Panc1 (cell line): ENCODE data around the gene RMND5B. TPM values are rescaled to one million over a fixed set of nuclear protein-coding genes. Genes with fewer than 3 reads are reported as not detected.

Source experiments
- ATAC-seq: fragments of 200-7000 bp; cut with Tn5 transposase; 2 replicates; pipeline ENCODE4 v1.9.1; 2020; ENCODE audit warnings: mild to moderate bottlenecking, moderate library complexity
- BruUV-seq: library from RNA; stranded (reverse); fragments of 400-500 nt; replicated peaks from 2 replicates; lab custom pipeline; 2021; lab: Mats Ljungman, UMichigan
- CTCF ChIA-PET: fragments of 300-600 bp; sonication (Branson Sonifier 250); formaldehyde crosslinking; loops from one replicate; lab custom pipeline; 2022; ENCODE audit warnings: antibody characterized with exemption; lab: Charles Lee
- POLR2A ChIA-PET: fragments of 300-600 bp; sonication (Branson Sonifier 250); formaldehyde crosslinking; loops from one replicate; lab custom pipeline; 2022; ENCODE audit warnings: antibody characterized with exemption; lab: Charles Lee
- DNase-seq: peaks from one replicate; pipeline ENCODE4 v3.0.0-alpha.2; 2010; ENCODE audit warnings: low read depth, low spot score
- H3K27ac ChIP-seq: 2 replicates; pipeline ENCODE4 v1.5.1; 2011; ENCODE audit warnings: mild to moderate bottlenecking, low read length, inconsistent platforms
- H3K27me3 ChIP-seq: fragments of 200-500 bp; sonication (Bioruptor generic); 2 replicates; pipeline ENCODE4 v1.6.0; 2014; ENCODE audit warnings: low read length, inconsistent platforms; ENCODE audit not compliant: control insufficient read depth, insufficient read depth
- H3K36me3 ChIP-seq: fragments of 200-500 bp; sonication (Bioruptor generic); 2 replicates; pipeline ENCODE4 v1.5.1; 2014; ENCODE audit warnings: inconsistent platforms, mild to moderate bottlenecking, low read length, moderate library complexity; ENCODE audit not compliant: control insufficient read depth, insufficient read depth
- H3K4me1 ChIP-seq: 2 replicates; pipeline ENCODE4 v1.5.1; 2011; ENCODE audit warnings: inconsistent platforms, mild to moderate bottlenecking, low read length, moderate library complexity; ENCODE audit not compliant: control insufficient read depth, insufficient read depth
- H3K4me3 ChIP-seq, 2 experiments: 2 replicates each; pipeline ENCODE4 v1.5.1; 2011 to 2012; ENCODE audit warnings: low read depth in 2 of 2, low read length in 2 of 2, mild to moderate bottlenecking in 2 of 2, inconsistent platforms in 1 of 2, moderate library complexity in 1 of 2
- H3K9me3 ChIP-seq: fragments of 200-500 bp; sonication (Bioruptor generic); 2 replicates; pipeline ENCODE4 v1.5.1; 2014; ENCODE audit warnings: low read depth, mild to moderate bottlenecking, inconsistent platforms, low read length, moderate library complexity; ENCODE audit not compliant: control insufficient read depth, insufficient read depth
- POLR2AphosphoS5 ChIP-seq: IDR thresholded peaks from 2 replicates; pipeline ENCODE4 v1.6.1; 2012; ENCODE audit warnings: mild to moderate bottlenecking, low read depth, low read length, moderate library complexity
- SIN3A ChIP-seq: IDR thresholded peaks from 2 replicates; pipeline ENCODE4 v1.6.1; 2012; ENCODE audit warnings: low read depth, mild to moderate bottlenecking, low read length, moderate library complexity, borderline replicate concordance; ENCODE audit not compliant: insufficient read depth
- TCF7L2 ChIP-seq: IDR thresholded peaks from 2 replicates; pipeline ENCODE4 v1.6.1; 2011; ENCODE audit warnings: mild to moderate bottlenecking, low read depth, low read length, inconsistent platforms
- in situ Hi-C: cut with HindIII; loops from 2 replicates; pipeline ENCODE4 v1.10.0; 2016; ENCODE audit warnings: low sequenced_read_pairs, low pct_unique_long_range_greater_than_20kb
- intact Hi-C: fragments of 100-400 bp; cut with micrococcal nuclease; formaldehyde crosslinking; loops from one replicate; pipeline ENCODE4 v1.10.0; 2022; ENCODE audit not compliant: unreplicated experiment
- total RNA-seq: library from RNA; stranded (reverse); gene quantifications from one replicate; pipeline ENCODE4 v1.2.1, GENCODE V29; 2021; ENCODE audit not compliant: unreplicated experiment
- TF ChIP-seq, protein P1 (sequence below), 2 experiments: IDR thresholded peaks; 2 replicates each; pipeline ENCODE4 v1.6.1; 2011 to 2012; ENCODE audit warnings: low read depth in 2 of 2, control low read depth in 1 of 2, low read length in 1 of 2, mild to moderate bottlenecking in 1 of 2, moderate library complexity in 1 of 2; ENCODE audit not compliant: insufficient read depth in 1 of 2
- TF ChIP-seq, protein P2 (sequence below): fragments of 450-650 bp; IDR thresholded peaks from 2 replicates; pipeline ENCODE4 v1.5.1; 2017; ENCODE audit warnings: mild to moderate bottlenecking

The RMND5B gene
- total RNA-seq, 1 experiment from 2014 or later = 40.8 TPM

DNA sequence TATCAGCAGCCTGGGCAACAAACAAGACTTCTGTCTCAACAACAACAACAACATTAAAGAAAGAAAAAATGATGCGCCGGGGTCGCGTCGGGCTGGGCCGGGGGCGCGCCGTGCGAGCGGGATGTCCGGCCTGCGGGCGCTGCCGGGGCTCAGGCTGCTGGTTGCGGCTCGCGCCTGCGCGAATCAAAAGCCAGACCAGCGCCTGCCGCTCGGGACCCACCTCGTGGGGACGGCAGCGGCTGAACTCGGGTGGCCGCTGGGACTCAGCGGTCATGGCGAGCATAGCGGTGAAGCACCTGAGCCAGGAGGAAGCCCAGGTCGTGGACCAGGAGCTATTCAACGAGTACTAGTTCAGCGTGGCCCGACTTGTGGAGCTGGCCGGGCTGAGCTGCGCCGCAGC lies 34.8 kb downstream of the RMND5B start:
- H3K4me3 ChIP-seq = no peak overlapping the region
- in situ Hi-C loops (no loop called here), intact Hi-C loops (no loop called here)
- H3K36me3 ChIP-seq = no peaks in the 10 kb centered on the region
- no peaks in the 10 kb centered on the region for H3K9me3 ChIP-seq
- POLR2A ChIA-PET = no interaction called here
- no TSS peak for BruUV-seq
- DNase-seq = no peak
- ATAC-seq = no peak
- CTCF ChIA-PET = no interaction called here
- H3K4me1 ChIP-seq = no peaks in the 10 kb centered on the region
- H3K27me3 ChIP-seq = no peaks in the 10 kb centered on the region
- H3K27ac ChIP-seq = no peak overlapping the region
- no peak for TF ChIP-seq SIN3A
- TF ChIP-seq POLR2AphosphoS5 = no peak
- TF ChIP-seq, protein P1, sequence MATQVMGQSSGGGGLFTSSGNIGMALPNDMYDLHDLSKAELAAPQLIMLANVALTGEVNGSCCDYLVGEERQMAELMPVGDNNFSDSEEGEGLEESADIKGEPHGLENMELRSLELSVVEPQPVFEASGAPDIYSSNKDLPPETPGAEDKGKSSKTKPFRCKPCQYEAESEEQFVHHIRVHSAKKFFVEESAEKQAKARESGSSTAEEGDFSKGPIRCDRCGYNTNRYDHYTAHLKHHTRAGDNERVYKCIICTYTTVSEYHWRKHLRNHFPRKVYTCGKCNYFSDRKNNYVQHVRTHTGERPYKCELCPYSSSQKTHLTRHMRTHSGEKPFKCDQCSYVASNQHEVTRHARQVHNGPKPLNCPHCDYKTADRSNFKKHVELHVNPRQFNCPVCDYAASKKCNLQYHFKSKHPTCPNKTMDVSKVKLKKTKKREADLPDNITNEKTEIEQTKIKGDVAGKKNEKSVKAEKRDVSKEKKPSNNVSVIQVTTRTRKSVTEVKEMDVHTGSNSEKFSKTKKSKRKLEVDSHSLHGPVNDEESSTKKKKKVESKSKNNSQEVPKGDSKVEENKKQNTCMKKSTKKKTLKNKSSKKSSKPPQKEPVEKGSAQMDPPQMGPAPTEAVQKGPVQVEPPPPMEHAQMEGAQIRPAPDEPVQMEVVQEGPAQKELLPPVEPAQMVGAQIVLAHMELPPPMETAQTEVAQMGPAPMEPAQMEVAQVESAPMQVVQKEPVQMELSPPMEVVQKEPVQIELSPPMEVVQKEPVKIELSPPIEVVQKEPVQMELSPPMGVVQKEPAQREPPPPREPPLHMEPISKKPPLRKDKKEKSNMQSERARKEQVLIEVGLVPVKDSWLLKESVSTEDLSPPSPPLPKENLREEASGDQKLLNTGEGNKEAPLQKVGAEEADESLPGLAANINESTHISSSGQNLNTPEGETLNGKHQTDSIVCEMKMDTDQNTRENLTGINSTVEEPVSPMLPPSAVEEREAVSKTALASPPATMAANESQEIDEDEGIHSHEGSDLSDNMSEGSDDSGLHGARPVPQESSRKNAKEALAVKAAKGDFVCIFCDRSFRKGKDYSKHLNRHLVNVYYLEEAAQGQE (IDR thresholded peaks at IDR 0.05; ENCODE audit: insufficient read depth in 1 of 2, low read depth in 2 of 2, low read length in 1 of 2) = no peak
- TF ChIP-seq TCF7L2 = no peak
- TF ChIP-seq, protein P2, sequence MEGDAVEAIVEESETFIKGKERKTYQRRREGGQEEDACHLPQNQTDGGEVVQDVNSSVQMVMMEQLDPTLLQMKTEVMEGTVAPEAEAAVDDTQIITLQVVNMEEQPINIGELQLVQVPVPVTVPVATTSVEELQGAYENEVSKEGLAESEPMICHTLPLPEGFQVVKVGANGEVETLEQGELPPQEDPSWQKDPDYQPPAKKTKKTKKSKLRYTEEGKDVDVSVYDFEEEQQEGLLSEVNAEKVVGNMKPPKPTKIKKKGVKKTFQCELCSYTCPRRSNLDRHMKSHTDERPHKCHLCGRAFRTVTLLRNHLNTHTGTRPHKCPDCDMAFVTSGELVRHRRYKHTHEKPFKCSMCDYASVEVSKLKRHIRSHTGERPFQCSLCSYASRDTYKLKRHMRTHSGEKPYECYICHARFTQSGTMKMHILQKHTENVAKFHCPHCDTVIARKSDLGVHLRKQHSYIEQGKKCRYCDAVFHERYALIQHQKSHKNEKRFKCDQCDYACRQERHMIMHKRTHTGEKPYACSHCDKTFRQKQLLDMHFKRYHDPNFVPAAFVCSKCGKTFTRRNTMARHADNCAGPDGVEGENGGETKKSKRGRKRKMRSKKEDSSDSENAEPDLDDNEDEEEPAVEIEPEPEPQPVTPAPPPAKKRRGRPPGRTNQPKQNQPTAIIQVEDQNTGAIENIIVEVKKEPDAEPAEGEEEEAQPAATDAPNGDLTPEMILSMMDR = no peak

DNA sequence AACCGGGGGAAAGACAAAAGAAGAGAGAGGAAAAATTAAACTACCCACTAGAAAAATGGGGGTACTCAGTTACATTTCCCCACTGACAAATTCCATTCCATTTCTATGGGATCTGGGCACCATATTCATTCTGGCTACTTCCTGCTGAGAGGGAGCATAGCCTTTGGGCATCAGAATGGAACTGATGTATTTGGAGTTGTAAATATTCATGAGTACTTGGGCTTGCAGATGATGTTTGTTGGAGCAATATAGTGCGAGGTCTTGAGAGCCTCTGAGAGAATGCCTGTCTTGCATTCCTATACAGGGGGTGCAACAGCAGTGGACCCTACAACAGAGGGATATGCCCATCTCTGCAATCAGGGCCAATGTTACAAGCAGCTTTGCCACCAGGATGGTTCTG lies 39.6 kb downstream of the RMND5B start:
- H3K27ac ChIP-seq = no peak overlapping the region
- no peaks in the 10 kb centered on the region for H3K4me1 ChIP-seq
- ChIA-PET POLR2A (no interaction called here), CTCF (no interaction called here)
- no TSS peak for BruUV-seq
- DNase-seq (no peak), ATAC-seq (no peak)
- TF ChIP-seq, protein P2 = no peak
- TF ChIP-seq TCF7L2 (no peak), POLR2AphosphoS5 (no peak), SIN3A (no peak)
- TF ChIP-seq, protein P1 (IDR thresholded peaks at IDR 0.05; ENCODE audit: insufficient read depth in 1 of 2, low read depth in 2 of 2, low read length in 1 of 2) = no peak
- no peaks in the 10 kb centered on the region for H3K9me3 ChIP-seq
- H3K36me3 ChIP-seq = no peaks in the 10 kb centered on the region
- H3K27me3 ChIP-seq = no peaks in the 10 kb centered on the region
- no peak overlapping the region for H3K4me3 ChIP-seq
- intact Hi-C loops (no loop called here), in situ Hi-C loops (no loop called here)
